CD4-positive, alpha-beta T cell treated with Interleukin-6 at 100 ng/mL for 8 hours (primary cell): ENCODE measurements around the gene UBL7.
"Not testable (repeated sequence)": the region's sequence is repeated elsewhere in the genome, so short reads cannot be mapped to it uniquely, and the experiment has no call there.

ENCODE experiments used
- DNase-seq: peaks from one replicate; pipeline ENCODE4 v3.0.0-alpha.2; 2020; ENCODE audit warnings: mixed read lengths, low spot score

The UBL7 gene

GRCh38 chr15:74460871-74461846, at the start of gene UBL7:
TSS of gene UBL7 (minus strand) at chr15:74461160. CDS start at chr15:74458867, 2,293 bp downstream.
- DNase-seq, result peak; percentile 94

- DNase-seq, result no peak
Observed at GRCh38 chr15:74506515-74506840, 45.5 kb upstream of the UBL7 start.

GRCh38 chr15:74505837-74506514, 45.0 kb upstream of the UBL7 start:
- DNase-seq, result no peak

- no peak for DNase-seq
Observed at GRCh38 chr15:74504836-74505235, 43.9 kb upstream of the UBL7 start.

GRCh38 chr15:74504418-74504817, 43.5 kb upstream of the UBL7 start:
- DNase-seq, result no peak

- DNase-seq, result no peak
Observed at GRCh38 chr15:74502301-74502700, 41.3 kb upstream of the UBL7 start.

GRCh38 chr15:74500401-74500800, 39.4 kb upstream of the UBL7 start:
- no peak for DNase-seq

GRCh38 chr15:74499366-74499765, 38.4 kb upstream of the UBL7 start:
- no peak for DNase-seq

GRCh38 chr15:74497584-74497983, 36.6 kb upstream of the UBL7 start:
- DNase-seq, result no peak

- no peak for DNase-seq
Observed at GRCh38 chr15:74496648-74497047, 35.7 kb upstream of the UBL7 start.

- DNase-seq, result no peak
Observed at GRCh38 chr15:74490339-74490689, 29.4 kb upstream of the UBL7 start.

GRCh38 chr15:74489518-74490338, 28.8 kb upstream of the UBL7 start:
- peak; percentile 54 for DNase-seq

- no peak for DNase-seq
Observed at GRCh38 chr15:74488776-74489175, 27.8 kb upstream of the UBL7 start.

GRCh38 chr15:74482661-74483060, 21.7 kb upstream of the UBL7 start:
- DNase-seq, result no peak

- DNase-seq, result not testable (repeated sequence)
Observed at GRCh38 chr15:74480364-74480763, 19.4 kb upstream of the UBL7 start.

- DNase-seq, result not testable (repeated sequence)
Observed at GRCh38 chr15:74471621-74472020, 10.7 kb upstream of the UBL7 start.

- no peak for DNase-seq
Observed at GRCh38 chr15:74470631-74471395, 9.9 kb upstream of the UBL7 start.

- no peak for DNase-seq
Observed at GRCh38 chr15:74468341-74469032, 7.5 kb upstream of the UBL7 start.

GRCh38 chr15:74466570-74466969, 5.6 kb upstream of the UBL7 start:
- no peak for DNase-seq

GRCh38 chr15:74464897-74465296, 3.9 kb upstream of the UBL7 start:
- DNase-seq, result no peak

GRCh38 chr15:74464216-74464615, 3.3 kb upstream of the UBL7 start:
- DNase-seq, result no peak
